Activated T-cell treated with anti-CD3 and anti-CD28 coated beads, Interleukin-2, amount 50 U/mL, for 4 hours (primary cell): ENCODE results near the gene ITGA7. TPM values are rescaled to one million over a fixed set of nuclear protein-coding genes. Genes with fewer than 3 reads are reported as not detected.

Source experiments
- ATAC-seq, 2 donors: fragments of 200-7000 bp; cut with Tn5 transposase; one replicate each; pipeline ENCODE4 v1.10.0; 2021
- DNase-seq: peaks from one replicate; pipeline ENCODE4 v3.0.0-alpha.2; 2020
- H3K27me3 Mint-ChIP-seq: one replicate; pipeline ENCODE4 v1.8.0; 2021; ENCODE audit warnings: low read depth, mixed read lengths
- H3K36me3 Mint-ChIP-seq: one replicate; pipeline ENCODE4 v1.8.0; 2022; ENCODE audit warnings: mixed read lengths; ENCODE audit not compliant: insufficient read depth
- H3K4me1 Mint-ChIP-seq: one replicate; pipeline ENCODE4 v1.8.0; 2021; ENCODE audit warnings: low read depth, mixed read lengths
- H3K4me3 Mint-ChIP-seq: one replicate; pipeline ENCODE4 v1.8.0; 2021; ENCODE audit warnings: mild to moderate bottlenecking, moderate library complexity, mixed read lengths
- H3K9me3 Mint-ChIP-seq: one replicate; pipeline ENCODE4 v1.8.0; 2021; ENCODE audit warnings: mixed read lengths
- total RNA-seq, 3 donors: library from RNA; stranded (reverse); gene quantifications; one replicate each; pipeline ENCODE4 v1.2.1, GENCODE V29; 2021

The ITGA7 gene
- total RNA-seq, 3 donors from 2014 or later = 0.91 to 1.4 (median 1.3) TPM

- peaks cover 2% of the 10 kb centered on the region for H3K27me3 Mint-ChIP-seq
- H3K9me3 Mint-ChIP-seq = no peaks in the 10 kb centered on the region
Measured at GRCh38 chr12:55717011-55718007, 9.6 kb upstream of the ITGA7 start.

DNA sequence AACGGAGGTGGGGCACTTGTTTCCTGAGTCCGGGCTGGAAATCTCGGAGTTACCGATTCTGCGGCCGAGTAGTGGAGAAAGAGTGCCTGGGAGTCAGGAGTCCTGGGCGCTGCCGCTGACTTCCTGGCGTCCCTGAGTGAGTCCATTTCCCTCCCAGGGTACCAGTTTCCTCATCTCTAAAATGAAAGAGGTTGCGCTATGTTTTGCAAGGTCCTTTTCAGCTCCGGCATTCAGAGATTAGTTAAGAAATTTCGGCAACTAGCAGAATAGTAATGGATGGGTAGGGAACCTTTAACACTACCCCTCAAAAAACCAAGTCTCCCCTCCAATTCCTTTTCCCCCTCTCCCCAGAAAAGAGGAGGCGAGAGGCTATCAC, 8.9 kb upstream of the ITGA7 start:
- DNase-seq = no peak
- H3K27me3 Mint-ChIP-seq = peaks cover 2% of the 10 kb centered on the region

More at GRCh38 chr12:55717011-55718007, 9.6 kb upstream of the ITGA7 start:
- ATAC-seq (peak; percentile 22 to 23), DNase-seq (no peak)
- Mint-ChIP-seq H3K4me1 (peaks cover 29% of the 10 kb centered on the region), H3K4me3 (peak overlapping the region; percentile 92), H3K36me3 (no peaks in the 10 kb centered on the region)

DNA sequence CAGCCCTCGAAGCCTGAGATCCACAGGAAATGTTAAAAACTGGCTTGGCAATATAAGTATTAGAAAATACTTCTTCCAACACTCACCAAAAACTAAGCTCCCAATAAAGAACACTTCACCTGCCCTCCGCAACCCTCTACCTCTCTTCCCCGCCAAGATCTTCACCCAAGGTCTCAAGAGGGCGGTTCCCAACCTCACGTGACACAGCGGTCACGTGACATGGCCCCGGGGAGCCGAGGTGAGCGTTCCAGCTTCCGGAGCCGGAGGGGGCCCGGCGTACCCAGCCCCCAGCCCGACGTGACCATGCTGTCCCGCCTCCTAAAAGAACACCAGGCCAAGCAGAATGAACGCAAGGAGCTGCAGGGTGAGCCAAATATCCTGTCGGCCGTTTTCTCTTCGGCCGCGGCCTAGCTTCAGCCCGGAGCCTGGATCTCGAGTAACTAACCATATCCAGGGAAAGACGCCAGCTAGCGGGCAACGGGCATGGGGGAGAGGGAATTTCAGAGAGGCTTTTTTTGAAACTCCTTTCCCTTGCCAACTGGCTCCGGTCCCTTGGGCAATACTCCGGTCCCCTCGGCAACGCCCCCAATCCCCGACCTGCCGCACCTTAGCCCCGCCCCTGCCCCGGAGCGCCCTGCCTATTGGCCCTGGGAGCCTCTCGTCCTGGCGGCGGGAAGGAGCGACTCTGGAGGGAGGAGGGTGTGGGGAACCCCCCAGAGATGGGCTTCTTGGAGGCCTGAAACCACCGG, 8.3 kb upstream of the ITGA7 start, which contains the start of gene BLOC1S1:
TSS of gene BLOC1S1 (plus strand) at position 214 of the 749 bp plus-strand sequence. CDS start at position 220, 6 bp downstream.
- H3K9me3 Mint-ChIP-seq = no peaks in the 10 kb centered on the region
- DNase-seq (peak; percentile 89), ATAC-seq (peak; percentile 96 to 98)
- peak within 1 kb of the TSS; percentile 92 for H3K4me3 Mint-ChIP-seq
- H3K27me3 Mint-ChIP-seq = peaks cover 2% of the 10 kb centered on the region
- H3K4me1 Mint-ChIP-seq = peaks cover 29% of the 10 kb centered on the region
- H3K36me3 Mint-ChIP-seq = no peaks in the 10 kb centered on the region

More for the DNA sequence above, 8.9 kb upstream of the ITGA7 start:
- ATAC-seq = no peak
- no peaks in the 10 kb centered on the region for H3K36me3 Mint-ChIP-seq
- peak overlapping the region; percentile 92 for H3K4me3 Mint-ChIP-seq
- H3K4me1 Mint-ChIP-seq = peaks cover 29% of the 10 kb centered on the region
- H3K9me3 Mint-ChIP-seq = no peaks in the 10 kb centered on the region

- no peak for DNase-seq
- peaks cover 2% of the 10 kb centered on the region for H3K27me3 Mint-ChIP-seq
- H3K4me1 Mint-ChIP-seq = peaks cover 27% of the 10 kb centered on the region
- no peaks in the 10 kb centered on the region for H3K36me3 Mint-ChIP-seq
- peak overlapping the region; percentile 92 for H3K4me3 Mint-ChIP-seq
- no peak for ATAC-seq
- no peaks in the 10 kb centered on the region for H3K9me3 Mint-ChIP-seq
Measured at GRCh38 chr12:55715169-55715764, 7.6 kb upstream of the ITGA7 start.

GRCh38 chr12:55713721-55714120, 6.0 kb upstream of the ITGA7 start:
- ATAC-seq = no peak
- H3K27me3 Mint-ChIP-seq = peaks cover 8% of the 10 kb centered on the region
- no peaks in the 10 kb centered on the region for H3K36me3 Mint-ChIP-seq
- no peak for DNase-seq
- peaks cover 32% of the 10 kb centered on the region for H3K4me1 Mint-ChIP-seq
- no peaks in the 10 kb centered on the region for H3K9me3 Mint-ChIP-seq
- H3K4me3 Mint-ChIP-seq = no peak overlapping the region

DNA sequence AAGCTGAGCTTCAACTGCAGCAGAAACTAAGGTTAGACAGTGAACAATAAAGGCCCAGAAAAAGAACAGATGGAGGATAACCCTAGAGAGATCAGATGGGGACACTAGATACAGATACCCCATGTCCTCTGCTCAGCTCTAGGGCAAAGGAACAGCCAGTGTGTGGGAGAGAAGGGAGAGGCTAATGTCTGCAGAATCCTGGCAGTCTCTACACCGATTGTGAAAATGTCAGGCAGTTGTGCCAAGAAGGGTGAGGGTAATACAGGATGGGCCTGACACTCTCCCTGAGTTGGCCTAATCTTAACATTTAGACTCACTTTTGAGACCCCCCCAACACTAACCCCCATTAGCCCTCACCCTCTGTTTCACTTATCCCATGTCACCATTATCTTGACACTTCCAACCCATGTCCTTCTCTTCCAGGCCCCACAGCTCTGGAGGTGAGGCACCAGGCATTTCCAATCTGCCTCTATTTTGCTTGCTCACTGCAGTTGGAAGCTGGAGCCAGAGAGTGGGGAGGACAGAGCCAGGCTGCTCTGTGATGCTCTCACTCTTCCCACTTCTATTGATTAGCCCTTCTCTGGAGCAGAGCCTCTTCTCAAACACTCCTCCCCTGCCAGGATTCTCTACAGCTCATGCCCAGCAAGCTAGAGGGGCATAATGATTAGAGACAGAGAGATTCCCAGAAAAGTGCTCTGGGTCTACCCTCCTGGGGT, 5.2 kb upstream of the ITGA7 start:
- ATAC-seq (no peak), DNase-seq (no peak)
- H3K4me3 Mint-ChIP-seq = no peak overlapping the region
- peaks cover 13% of the 10 kb centered on the region for H3K27me3 Mint-ChIP-seq
- no peaks in the 10 kb centered on the region for H3K9me3 Mint-ChIP-seq
- H3K4me1 Mint-ChIP-seq = peaks cover 34% of the 10 kb centered on the region
- no peaks in the 10 kb centered on the region for H3K36me3 Mint-ChIP-seq

DNA sequence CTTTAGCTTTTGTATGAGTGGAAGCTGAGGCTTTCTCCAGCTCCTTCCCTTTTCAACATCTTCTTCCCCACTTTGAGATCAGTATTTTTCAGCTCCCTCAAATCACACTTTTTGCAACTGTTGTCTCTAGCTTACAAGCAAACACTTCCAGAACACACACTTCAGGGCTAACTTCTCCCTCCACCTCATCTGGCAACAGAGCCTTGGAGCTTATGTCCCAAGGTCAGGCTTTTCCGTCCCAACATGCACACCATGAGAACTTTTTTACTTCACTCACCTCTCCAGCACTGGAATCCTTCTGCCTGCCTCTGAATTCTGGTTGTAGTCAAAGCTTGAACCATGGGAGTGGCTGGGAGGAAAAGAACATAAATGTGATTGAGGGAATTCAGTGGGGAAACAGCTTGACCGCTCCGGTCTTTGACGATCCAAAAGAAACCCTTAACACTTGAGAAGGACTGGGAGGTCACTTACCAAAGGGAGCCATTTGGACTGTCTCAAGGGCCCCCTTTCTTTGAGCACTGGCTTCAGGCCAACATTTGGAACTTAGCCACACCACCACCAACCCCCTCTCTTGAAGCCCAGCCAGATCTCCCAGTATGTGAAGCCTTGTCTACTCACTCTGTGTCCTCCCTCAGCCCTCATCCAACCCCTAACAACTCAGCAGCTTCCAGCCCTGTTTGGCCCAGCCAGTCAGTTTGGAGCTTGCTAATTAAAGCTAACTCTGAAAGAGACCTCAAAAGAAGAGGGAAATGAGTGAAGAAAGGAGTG, 4.3 kb upstream of the ITGA7 start:
- Mint-ChIP-seq H3K36me3 (no peaks in the 10 kb centered on the region), H3K9me3 (no peaks in the 10 kb centered on the region), H3K4me3 (no peak overlapping the region), H3K4me1 (peaks cover 30% of the 10 kb centered on the region), H3K27me3 (peaks cover 17% of the 10 kb centered on the region)
- DNase-seq (no peak), ATAC-seq (no peak)

DNA sequence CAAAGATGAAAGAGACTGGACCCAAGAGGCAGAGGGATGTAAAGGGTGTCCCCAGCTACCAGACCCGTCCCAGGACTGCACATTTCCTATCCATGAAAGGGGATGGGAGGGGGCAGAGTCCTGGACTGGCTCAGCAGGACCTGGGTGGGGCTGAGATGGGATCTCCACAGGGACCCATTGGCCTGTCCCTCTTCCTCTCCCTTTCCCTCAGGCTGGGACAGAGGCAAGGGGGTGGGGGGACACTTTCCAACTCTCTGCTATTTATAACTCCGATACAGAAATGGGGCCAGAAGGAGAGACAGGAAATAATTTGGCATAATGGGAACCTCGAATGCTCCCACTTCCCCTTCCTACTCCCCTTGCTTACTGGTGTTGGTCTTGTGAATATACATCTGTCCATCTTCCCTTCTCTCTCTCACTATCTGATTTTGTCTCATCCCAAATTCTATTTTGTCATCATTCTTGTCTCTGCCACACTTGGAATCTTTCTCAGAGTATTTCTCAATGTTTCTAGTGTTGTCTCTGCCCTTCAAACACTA, 1.1 kb upstream of the ITGA7 start:
- peak overlapping the region; percentile 82 for H3K4me3 Mint-ChIP-seq
- DNase-seq = no peak
- peaks cover 18% of the 10 kb centered on the region for H3K4me1 Mint-ChIP-seq
- peaks cover 19% of the 10 kb centered on the region for H3K27me3 Mint-ChIP-seq
- no peaks in the 10 kb centered on the region for H3K9me3 Mint-ChIP-seq
- ATAC-seq = no peak
- H3K36me3 Mint-ChIP-seq = no peaks in the 10 kb centered on the region

GRCh38 chr12:55707219-55707671, 459 bp downstream of the ITGA7 start:
- no peaks in the 10 kb centered on the region for H3K9me3 Mint-ChIP-seq
- DNase-seq (no peak), ATAC-seq (peak; percentile 34 to 40)
- H3K4me3 Mint-ChIP-seq = peak overlapping the region; percentile 82
- peaks cover 19% of the 10 kb centered on the region for H3K27me3 Mint-ChIP-seq
- peaks cover 18% of the 10 kb centered on the region for H3K4me1 Mint-ChIP-seq
- H3K36me3 Mint-ChIP-seq = no peaks in the 10 kb centered on the region

- peaks cover 19% of the 10 kb centered on the region for H3K27me3 Mint-ChIP-seq
- DNase-seq (no peak), ATAC-seq (no peak)
- no peaks in the 10 kb centered on the region for H3K9me3 Mint-ChIP-seq
- peaks cover 18% of the 10 kb centered on the region for H3K4me1 Mint-ChIP-seq
- H3K4me3 Mint-ChIP-seq = peak overlapping the region; percentile 82
- H3K36me3 Mint-ChIP-seq = no peaks in the 10 kb centered on the region
Measured at GRCh38 chr12:55706568-55707218, 1.0 kb downstream of the ITGA7 start.

GRCh38 chr12:55705782-55706402, 1.8 kb downstream of the ITGA7 start:
- Mint-ChIP-seq H3K9me3 (no peaks in the 10 kb centered on the region), H3K4me3 (no peak overlapping the region), H3K27me3 (peaks cover 19% of the 10 kb centered on the region), H3K4me1 (peaks cover 18% of the 10 kb centered on the region), H3K36me3 (no peaks in the 10 kb centered on the region)
- DNase-seq (no peak), ATAC-seq (no peak)
